LoVo (cell line): Measurements from ENCODE around the gene ZNF711.
A peak's percentile ranks its signal among the peaks of the same experiment; 100 is the strongest.
"Not testable (repeated sequence)": the region's sequence is repeated elsewhere in the genome, so short reads cannot be mapped to it uniquely, and the experiment has no call there.

Source experiments
- DNase-seq: peaks from one replicate; pipeline ENCODE4 v3.0.0-alpha.2; 2016; ENCODE audit warnings: low spot score

The ZNF711 gene

DNA sequence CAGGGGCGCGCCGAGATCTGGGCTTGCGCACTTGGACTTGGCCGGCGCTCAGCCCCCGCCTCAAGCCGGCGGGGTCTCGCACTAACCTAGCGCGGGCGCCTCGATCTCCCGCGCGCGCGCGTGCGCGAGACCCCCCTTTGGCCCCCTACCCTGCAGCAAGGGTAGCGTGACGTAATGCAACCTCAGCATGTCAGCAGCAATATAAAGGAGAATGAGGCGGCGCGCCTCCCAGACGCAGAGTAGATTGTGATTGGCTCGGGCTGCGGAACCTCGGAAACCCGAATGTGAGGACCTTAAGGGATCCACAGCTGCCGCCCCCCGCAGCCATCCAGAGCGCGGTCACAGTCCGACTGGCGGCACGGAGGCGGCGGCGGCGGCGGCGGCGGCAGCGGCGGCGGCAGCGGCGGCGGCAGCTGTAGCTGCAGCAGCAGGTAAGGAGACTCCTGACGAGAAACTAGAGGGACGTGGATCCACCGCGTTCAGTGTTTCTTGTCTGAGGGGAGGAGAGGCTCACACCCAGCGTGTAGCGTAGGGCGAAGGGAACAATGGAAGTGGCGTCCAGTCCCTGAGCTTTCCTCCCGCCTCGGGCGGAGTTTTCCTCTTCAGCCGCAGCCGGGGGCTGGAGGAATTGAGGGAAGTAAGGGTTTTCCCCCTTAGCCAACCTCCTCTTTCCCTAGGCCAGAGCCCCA lies at the start of gene ZNF711, which contains the start of gene SATL1:
Gene ZNF711, plus strand, starts transcription at position 231 of the 689 bp plus-strand sequence. CDS start 3,582 bp downstream, outside the sequence.
Gene SATL1, minus strand, starts transcription at position 19 of the 689 bp plus-strand sequence. CDS start 134,811 bp downstream, outside the sequence.
- DNase-seq: peak; percentile 25

DNA sequence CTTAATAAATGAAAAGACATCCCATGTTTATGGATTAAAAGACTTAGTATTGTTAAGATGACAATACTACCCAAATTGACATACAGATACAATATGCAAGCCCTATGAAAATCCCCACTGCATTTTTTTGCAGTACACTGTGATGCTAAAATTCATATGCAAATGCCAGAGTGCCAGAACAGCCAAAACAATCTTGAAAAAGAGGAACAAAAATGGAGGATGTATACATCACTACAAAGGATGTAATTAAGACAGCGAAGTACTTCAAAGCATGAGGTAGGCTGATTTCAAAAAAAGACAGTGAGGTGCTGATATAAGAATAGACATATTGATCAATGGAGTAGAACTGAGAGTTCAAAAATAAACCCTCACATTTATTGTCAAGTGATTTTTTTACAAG lies 47.5 kb upstream of the ZNF711 start:
- no peak for DNase-seq

- DNase-seq: no peak
Measured at GRCh38 chrX:85203461-85203970, 40.3 kb upstream of the ZNF711 start.

GRCh38 chrX:85213792-85214530 lies 29.8 kb upstream of the ZNF711 start:
- no peak for DNase-seq

DNA sequence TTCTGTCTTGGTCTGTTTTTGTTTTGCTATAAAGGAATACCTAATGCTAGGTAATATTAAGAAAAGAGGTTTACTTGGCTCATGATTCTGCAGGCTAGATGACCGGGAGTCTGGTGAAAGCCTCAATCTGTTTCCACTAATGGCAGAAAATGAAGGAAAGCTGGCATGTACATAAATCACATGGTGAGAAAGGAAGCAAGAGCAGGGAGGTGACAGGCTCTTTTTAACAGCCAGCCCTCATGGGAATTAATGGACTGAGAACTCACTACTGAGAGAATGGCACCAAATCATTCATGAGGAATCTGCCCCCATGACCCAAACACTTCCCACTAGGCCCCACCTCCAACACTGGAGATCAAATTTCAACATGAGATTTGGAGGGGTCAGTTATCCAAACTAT lies 27.8 kb upstream of the ZNF711 start:
- no peak for DNase-seq

DNA sequence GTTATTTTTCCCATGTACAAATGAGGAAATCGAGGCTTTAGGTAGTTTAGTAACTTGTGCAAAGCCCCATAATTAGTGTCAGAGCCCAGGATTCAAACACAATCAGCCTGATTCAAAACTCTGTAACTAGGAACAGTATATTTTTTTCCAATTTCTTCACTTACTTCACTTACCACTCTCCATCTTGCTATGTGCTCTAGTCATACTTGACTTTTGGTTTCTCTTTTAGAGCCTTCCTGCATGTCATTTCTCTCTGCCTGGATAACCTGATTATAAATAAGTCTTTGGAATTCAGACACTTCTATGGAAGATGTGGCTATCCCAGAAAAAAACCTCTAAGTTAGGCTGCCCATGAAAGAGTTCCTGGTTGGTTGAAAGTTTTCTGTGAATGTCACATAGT lies 22.4 kb upstream of the ZNF711 start:
- no peak for DNase-seq

- DNase-seq: no peak
Measured at GRCh38 chrX:85223359-85223758, 20.4 kb upstream of the ZNF711 start.

DNA sequence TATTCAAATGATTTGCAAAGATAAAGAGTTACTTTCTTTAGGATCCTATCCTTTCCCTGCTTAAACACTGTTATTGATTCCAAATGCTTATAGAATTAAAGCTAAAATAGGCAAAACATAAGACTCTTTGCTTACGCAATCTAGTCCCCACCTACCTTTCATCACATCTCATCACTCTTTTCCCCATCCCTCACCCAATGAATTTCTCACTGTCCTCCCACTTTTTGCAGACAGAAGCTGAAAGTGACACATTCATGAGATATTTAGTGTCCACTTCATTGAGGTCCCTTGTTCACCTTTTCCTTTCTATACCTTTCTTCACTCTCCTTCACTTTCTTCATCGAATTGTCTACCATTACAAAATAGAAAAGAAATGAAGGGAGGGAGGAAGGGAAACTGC lies 636 bp upstream of the ZNF711 start:
- DNase-seq: no peak

- peak; percentile 3 for DNase-seq
Measured at GRCh38 chrX:85244450-85245211, 840 bp downstream of the ZNF711 start.

GRCh38 chrX:85285286-85285685 lies 41.5 kb downstream of the ZNF711 start:
- not testable (repeated sequence) for DNase-seq

- no peak for DNase-seq
Measured at GRCh38 chrX:85288992-85289723, 45.4 kb downstream of the ZNF711 start.

DNA sequence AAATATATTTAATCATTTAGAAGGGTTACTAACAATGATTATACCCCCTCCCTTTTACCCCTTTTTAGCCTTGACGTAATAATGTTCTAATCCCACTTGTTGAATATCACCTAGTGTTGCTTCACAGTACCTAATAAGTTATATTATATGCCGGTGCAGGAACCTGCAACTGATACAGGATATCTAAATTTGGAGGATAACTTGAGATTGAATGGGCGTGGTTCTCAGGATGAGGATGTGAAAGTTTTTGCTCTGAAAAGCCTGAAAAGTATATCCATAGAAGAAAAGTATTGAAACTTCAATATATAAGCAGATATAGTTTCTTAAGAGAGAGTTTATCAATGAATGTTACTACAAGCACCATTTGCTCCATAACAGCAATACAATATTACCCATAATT lies 59.8 kb downstream of the ZNF711 start:
- no peak for DNase-seq

DNA sequence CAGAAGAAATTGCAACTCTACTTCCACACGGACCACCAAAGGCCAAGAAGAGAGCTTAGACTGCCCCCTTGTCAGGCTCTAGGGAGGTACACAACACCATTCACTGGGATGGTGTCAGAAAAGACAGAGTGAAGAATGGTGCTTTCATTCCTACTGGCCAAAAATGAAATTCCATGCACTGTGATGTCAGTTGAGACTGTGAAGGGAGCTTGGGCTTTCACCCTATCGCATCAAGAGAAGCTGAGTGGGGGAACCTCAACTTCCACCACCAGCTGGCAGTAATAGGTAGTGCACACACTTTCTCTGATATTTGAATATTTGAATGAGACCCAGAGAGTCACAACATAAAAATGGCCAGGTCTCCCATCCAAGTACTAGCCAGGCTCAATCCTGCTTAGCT lies 65.9 kb downstream of the ZNF711 start:
- DNase-seq: no peak

DNA sequence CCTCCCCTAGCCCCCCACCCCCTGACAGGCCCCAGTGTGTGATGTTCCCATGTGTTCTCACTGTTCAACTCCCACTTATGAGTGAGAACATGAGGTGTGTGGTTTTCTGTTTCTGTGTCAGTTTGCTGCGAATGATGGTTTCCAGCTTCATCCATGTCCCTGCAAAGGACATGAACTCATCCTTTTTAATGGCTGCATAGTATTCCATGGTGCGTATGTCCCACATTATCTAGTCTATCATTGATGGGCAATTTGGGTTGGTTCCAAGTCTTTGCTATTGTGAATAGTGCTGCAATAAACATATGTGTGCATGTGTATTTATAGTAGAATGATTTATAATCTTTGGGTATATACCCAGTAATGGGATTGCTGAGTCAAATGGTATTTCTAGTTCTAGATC lies 67.6 kb downstream of the ZNF711 start:
- not testable (repeated sequence) for DNase-seq
